NT2/D1 (cell line): ENCODE measurements around the gene PXMP4.

Source experiments
- YY1 ChIP-seq: IDR thresholded peaks from 2 replicates; pipeline ENCODE4 v1.6.1; 2011; ENCODE audit not compliant: insufficient read length, insufficient read depth
- ZNF274 ChIP-seq: IDR thresholded peaks from 2 replicates; pipeline ENCODE4 v1.6.1; 2011; ENCODE audit warnings: mild to moderate bottlenecking, low read depth, low read length

DNA sequence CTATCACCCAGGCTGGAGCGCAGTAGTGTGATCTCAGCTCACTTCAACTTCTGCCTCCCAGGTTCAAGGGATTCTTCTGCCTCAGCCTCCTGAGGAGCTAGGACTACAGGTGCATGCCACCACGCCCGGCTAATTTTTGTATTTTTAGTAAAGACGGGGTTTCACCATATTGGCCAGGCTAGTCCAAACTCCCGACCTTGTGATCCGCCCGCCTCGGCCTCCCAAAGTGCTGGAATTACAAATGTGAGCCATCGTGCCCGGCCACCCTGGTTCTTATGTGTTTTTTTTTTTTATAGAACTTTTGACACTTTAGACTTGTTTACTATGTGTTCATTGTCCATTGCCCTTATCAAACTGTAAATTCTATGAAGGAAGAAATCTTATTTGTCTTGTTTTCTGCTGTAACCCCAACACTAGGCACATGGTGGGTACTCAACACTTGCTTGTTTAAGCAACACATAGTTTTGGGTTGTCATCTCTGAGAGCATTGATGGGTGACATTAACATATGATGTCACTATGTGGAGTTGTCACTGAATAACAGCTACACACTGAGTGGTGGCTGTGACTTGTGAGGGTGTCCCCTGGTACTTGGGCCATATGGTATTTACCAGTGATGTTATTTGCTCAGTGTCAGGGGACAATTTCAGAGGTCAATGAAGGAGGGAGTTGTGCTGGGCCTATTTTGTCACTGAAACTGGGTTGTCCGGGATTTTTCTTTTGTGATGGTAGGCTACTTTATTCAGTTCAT is 1.5 kb upstream of the PXMP4 start:
- TF ChIP-seq ZNF274, result no peak
- no peak for TF ChIP-seq YY1
